T-helper 17 cell (primary cell): ENCODE results near the gene EIF3A. TPM values are rescaled to one million over a fixed set of nuclear protein-coding genes. Genes with fewer than 3 reads are reported as not detected.
A peak's percentile ranks its signal among the peaks of the same experiment; 100 is the strongest.
"Not testable (repeated sequence)": the region's sequence is repeated elsewhere in the genome, so short reads cannot be mapped to it uniquely, and the experiment has no call there.

Source experiments
- ATAC-seq: fragments of 150-1000 bp; cut with Tn5 transposase; 2 replicates; pipeline ENCODE4 v1.10.0; 2021; ENCODE audit warnings: mild to moderate bottlenecking, moderate library complexity
- DNase-seq, 3 donors: peaks; one replicate each; pipeline versions ENCODE4 v3.0.0 to v3.0.0-alpha.2; 2020 to 2021
- H3K9me3 ChIP-seq: one replicate; pipeline ENCODE4 v1.7.0; 2013; ENCODE audit warnings: low read length, mild to moderate bottlenecking; ENCODE audit not compliant: control insufficient read depth, poor library complexity, severe bottlenecking
- H3K27ac Mint-ChIP-seq: one replicate; pipeline ENCODE4 v1.8.0; 2022; ENCODE audit warnings: mild to moderate bottlenecking, moderate library complexity, mixed read lengths
- H3K27me3 Mint-ChIP-seq: one replicate; pipeline ENCODE4 v1.8.0; 2022; ENCODE audit warnings: mixed read lengths
- H3K36me3 Mint-ChIP-seq: one replicate; pipeline ENCODE4 v1.8.0; 2022; ENCODE audit warnings: low read depth, mixed read lengths
- H3K4me1 Mint-ChIP-seq: one replicate; pipeline ENCODE4 v1.8.0; 2022; ENCODE audit warnings: mild to moderate bottlenecking, mixed read lengths
- H3K4me3 Mint-ChIP-seq: one replicate; pipeline ENCODE4 v1.8.0; 2022; ENCODE audit warnings: mild to moderate bottlenecking, moderate library complexity, mixed read lengths
- total RNA-seq, 4 donors: library from RNA in 2 of 4; stranded (reverse) in 2 of 4; gene quantifications; one replicate each; pipeline ENCODE4 v1.2.3 and lab custom pipeline; 2022 to 2026

EIF3A gene
- total RNA-seq, 2 donors from 2014 or later, result 149 to 169 TPM

- DNase-seq, H3K36me3 Mint-ChIP-seq, H3K27me3 Mint-ChIP-seq, H3K9me3 ChIP-seq, ATAC-seq: not testable (repeated sequence)
- Mint-ChIP-seq H3K27ac (peak overlapping the region; percentile 4), H3K4me3 (peak overlapping the region; percentile 90), H3K4me1 (peaks cover 18% of the 10 kb centered on the region)
Measured at GRCh38 chr10:119105899-119106298, 25.3 kb upstream of the EIF3A start.

DNA sequence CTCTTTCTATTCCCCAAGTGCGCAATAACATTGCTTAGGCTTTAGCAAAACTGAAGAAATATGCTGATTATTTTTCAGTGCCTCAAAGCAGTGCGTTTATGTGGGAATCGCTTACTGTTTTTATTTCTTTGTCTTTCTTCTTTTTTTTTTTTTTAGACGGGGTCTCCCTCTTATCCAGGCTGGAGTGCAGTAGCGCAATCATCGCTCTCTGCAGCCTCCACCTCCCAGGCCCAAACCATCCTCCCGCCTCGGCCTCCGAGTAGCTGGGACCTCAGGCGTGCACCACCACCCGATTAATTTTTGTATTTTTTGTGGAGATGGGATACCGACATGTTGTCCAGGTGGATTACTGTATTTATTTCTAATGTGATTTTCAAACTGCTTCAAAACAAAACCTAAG, 24.5 kb upstream of the EIF3A start:
- ATAC-seq, result no peak
- no peaks in the 10 kb centered on the region for H3K9me3 ChIP-seq
- Mint-ChIP-seq H3K27ac (peak overlapping the region; percentile 49), H3K4me3 (peak overlapping the region; percentile 90), H3K4me1 (peaks cover 21% of the 10 kb centered on the region), H3K27me3 (no peaks in the 10 kb centered on the region), H3K36me3 (no peaks in the 10 kb centered on the region)
- DNase-seq, result no peak

- H3K9me3 ChIP-seq, result no peaks in the 10 kb centered on the region
- no peak for ATAC-seq
- Mint-ChIP-seq H3K27me3 (no peaks in the 10 kb centered on the region), H3K4me1 (peaks cover 21% of the 10 kb centered on the region), H3K4me3 (peak overlapping the region; percentile 90), H3K27ac (no peak overlapping the region), H3K36me3 (no peaks in the 10 kb centered on the region)
- DNase-seq, result no peak
Measured at GRCh38 chr10:119104654-119105015, 24.0 kb upstream of the EIF3A start.

DNA sequence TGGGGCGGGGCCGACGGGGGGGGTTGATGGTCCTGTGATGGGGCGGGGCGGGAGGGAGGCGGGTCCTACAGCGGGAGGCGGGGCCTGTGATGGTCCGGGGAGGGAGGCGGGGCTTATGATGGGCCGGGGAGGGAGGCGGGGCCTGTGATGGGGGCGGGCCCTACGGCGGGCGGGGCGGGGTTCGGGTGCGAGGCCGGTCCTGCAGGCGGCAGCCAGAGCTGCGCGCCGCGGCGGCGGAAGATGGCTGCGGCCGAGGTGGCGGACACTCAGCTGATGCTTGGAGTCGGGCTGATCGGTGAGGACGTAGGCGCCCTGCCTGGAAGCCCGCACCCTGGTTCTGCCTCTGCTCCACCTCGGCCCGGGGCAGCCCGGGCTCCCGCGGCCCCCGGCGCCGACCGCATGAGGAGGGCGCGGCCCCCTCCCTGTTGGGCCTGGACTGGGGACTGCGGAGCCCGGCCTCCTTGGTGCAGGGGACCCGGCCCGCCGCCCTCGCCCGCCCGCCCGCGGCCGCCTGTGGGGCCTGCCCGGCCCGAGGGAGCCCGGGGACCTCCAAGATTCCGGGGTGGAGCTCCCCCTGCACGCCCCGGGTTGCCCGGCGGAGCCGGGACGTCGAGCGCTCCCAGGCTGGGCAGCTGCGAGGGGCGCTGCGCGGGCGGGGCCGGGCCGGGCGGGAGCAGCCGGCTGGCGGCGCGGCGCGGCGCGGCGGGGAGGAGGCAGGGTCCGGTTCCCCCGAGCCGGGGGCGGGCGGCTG, 23.5 kb upstream of the EIF3A start, which contains the start of gene DENND10:
TSS of gene DENND10 (plus strand) at position 211 of the 751 bp plus-strand sequence. CDS start at position 241, 30 bp downstream.
- Mint-ChIP-seq H3K27me3 (no peaks in the 10 kb centered on the region), H3K36me3 (no peaks in the 10 kb centered on the region), H3K4me3 (peak within 1 kb of the TSS; percentile 96), H3K4me1 (peaks cover 21% of the 10 kb centered on the region), H3K27ac (peak within 1 kb of the TSS; percentile 93)
- DNase-seq (peak; percentile 53 to 77 (median 73)), ATAC-seq (peak; percentile 86)
- no peaks in the 10 kb centered on the region for H3K9me3 ChIP-seq

- ATAC-seq, result no peak
- H3K4me3 Mint-ChIP-seq, result peak overlapping the region; percentile 96
- peak overlapping the region; percentile 93 for H3K27ac Mint-ChIP-seq
Measured at GRCh38 chr10:119103241-119103902, 22.8 kb upstream of the EIF3A start.

GRCh38 chr10:119101366-119102098, 20.9 kb upstream of the EIF3A start:
- no peaks in the 10 kb centered on the region for H3K36me3 Mint-ChIP-seq
- no peak overlapping the region for H3K27ac Mint-ChIP-seq
- DNase-seq (no peak), ATAC-seq (no peak)
- peaks cover 18% of the 10 kb centered on the region for H3K4me1 Mint-ChIP-seq
- H3K27me3 Mint-ChIP-seq, result no peaks in the 10 kb centered on the region
- no peaks in the 10 kb centered on the region for H3K9me3 ChIP-seq
- H3K4me3 Mint-ChIP-seq, result no peak overlapping the region

More at GRCh38 chr10:119103241-119103902, 22.8 kb upstream of the EIF3A start:
- Mint-ChIP-seq H3K27me3 (no peaks in the 10 kb centered on the region), H3K36me3 (no peaks in the 10 kb centered on the region), H3K4me1 (peaks cover 21% of the 10 kb centered on the region)
- no peak for DNase-seq
- no peaks in the 10 kb centered on the region for H3K9me3 ChIP-seq

DNA sequence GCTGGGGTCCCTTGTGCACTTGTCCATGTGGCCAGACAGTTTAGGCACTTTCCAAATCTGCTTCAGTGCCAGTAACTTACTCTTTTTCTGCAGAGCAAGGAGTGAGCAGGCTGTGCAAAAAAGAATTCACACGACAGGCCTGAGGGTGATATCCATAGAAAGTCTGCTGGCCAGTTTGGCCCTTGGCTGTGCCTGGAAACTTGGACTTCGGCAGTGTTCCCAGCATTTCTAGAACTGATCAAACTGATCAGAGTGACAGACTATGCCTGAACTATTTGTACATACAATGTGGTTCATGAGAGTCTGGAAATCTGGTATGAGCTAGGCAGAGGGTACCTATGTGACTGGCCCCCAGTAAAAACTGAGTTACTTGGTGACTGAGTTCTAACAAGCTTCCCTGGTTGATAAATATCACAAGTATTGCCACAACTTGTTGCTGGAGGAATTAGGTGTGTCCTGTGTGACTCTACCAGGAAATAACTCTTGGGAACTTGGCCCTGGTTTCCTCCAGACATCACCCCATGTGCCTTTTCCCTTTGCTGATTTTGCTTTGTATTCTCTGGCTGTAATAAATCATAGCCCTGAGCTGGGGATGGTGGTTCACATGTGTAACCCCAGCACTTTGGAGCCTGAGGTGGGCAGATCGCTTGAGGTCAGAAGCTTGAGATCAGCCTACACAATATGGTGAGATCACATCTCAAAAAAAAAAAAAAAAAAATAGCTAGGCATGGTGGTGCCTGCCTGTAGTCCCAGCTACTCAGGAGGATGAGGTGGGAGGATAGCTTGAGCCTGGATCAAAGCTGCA, 20.0 kb upstream of the EIF3A start:
- H3K4me3 Mint-ChIP-seq, result no peak overlapping the region
- DNase-seq, result no peak
- peak overlapping the region; percentile 45 for H3K27ac Mint-ChIP-seq

GRCh38 chr10:119098576-119098975, 18.0 kb upstream of the EIF3A start:
- H3K27me3 Mint-ChIP-seq, result no peaks in the 10 kb centered on the region
- no peaks in the 10 kb centered on the region for H3K9me3 ChIP-seq
- H3K4me1 Mint-ChIP-seq, result peaks cover 25% of the 10 kb centered on the region
- no peak overlapping the region for H3K4me3 Mint-ChIP-seq
- no peak overlapping the region for H3K27ac Mint-ChIP-seq
- no peaks in the 10 kb centered on the region for H3K36me3 Mint-ChIP-seq
- no peak for DNase-seq
- ATAC-seq, result no peak

More for the DNA sequence above, 20.0 kb upstream of the EIF3A start:
- Mint-ChIP-seq H3K36me3 (no peaks in the 10 kb centered on the region), H3K4me1 (peaks cover 24% of the 10 kb centered on the region), H3K27me3 (no peaks in the 10 kb centered on the region)
- no peak for ATAC-seq
- no peaks in the 10 kb centered on the region for H3K9me3 ChIP-seq

- not testable (repeated sequence) for ATAC-seq, H3K4me3 Mint-ChIP-seq, H3K27me3 Mint-ChIP-seq, H3K36me3 Mint-ChIP-seq, DNase-seq, H3K9me3 ChIP-seq
- peak overlapping the region; percentile 99 for H3K27ac Mint-ChIP-seq
- peaks cover 30% of the 10 kb centered on the region for H3K4me1 Mint-ChIP-seq
Measured at GRCh38 chr10:119096641-119097415, 16.2 kb upstream of the EIF3A start.

DNA sequence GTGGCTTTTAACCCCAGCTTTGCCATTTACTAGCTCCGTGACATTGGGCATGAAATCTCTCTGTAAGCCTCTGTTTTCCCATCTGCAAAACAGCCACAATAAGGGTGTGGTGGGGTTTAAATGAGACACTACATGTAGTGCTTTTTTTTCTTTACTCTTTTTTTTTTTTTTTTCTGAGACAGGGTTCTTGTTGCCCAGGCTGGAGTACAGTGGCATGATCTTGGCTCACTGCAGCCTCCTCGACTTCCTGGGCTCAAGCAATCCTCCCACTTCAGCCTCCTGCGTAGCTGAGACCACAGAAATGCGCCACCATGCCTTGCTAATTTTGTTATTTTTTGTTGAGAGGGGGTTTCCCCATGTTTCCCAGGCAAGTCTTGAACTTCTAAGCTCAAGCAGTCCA, 15.0 kb upstream of the EIF3A start:
- DNase-seq, result peak in 1 of 3 donors; percentile 9
- Mint-ChIP-seq H3K27ac (peak overlapping the region; percentile 99), H3K4me1 (peaks cover 34% of the 10 kb centered on the region), H3K4me3 (peak overlapping the region; percentile 28), H3K27me3 (no peaks in the 10 kb centered on the region), H3K36me3 (no peaks in the 10 kb centered on the region)
- H3K9me3 ChIP-seq, result no peaks in the 10 kb centered on the region
- peak; percentile 19 for ATAC-seq

DNA sequence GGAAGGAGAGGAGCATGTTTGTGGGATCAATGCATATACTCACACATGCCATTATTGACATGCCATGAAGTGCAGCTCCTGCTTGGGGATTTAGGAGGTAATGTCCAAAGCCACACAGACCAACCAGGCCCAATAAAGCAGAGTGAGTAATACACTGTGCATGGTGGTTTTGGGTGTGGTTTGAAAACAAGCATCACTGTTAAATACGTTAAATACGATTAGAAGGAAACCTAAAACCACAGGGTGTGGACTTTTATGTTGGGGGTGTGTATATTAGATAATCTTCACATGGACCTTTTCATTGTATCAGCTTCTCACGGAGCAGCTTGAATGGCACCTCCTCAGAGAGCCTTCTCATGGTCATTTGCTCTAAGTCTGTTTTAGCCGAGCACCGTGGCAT, 10.4 kb upstream of the EIF3A start:
- Mint-ChIP-seq H3K27me3 (no peaks in the 10 kb centered on the region), H3K4me1 (peaks cover 45% of the 10 kb centered on the region), H3K27ac (peak overlapping the region; percentile 99), H3K4me3 (peak overlapping the region; percentile 78), H3K36me3 (no peaks in the 10 kb centered on the region)
- DNase-seq, result peak; percentile 17 to 30 (median 23)
- H3K9me3 ChIP-seq, result no peaks in the 10 kb centered on the region
- peak; percentile 91 for ATAC-seq
